Neural cell (in vitro differentiated cells): ENCODE measurements around the gene TFCP2. TPM values are rescaled to one million over a fixed set of nuclear protein-coding genes. Genes with fewer than 3 reads are reported as not detected.

Experiments
- H2AFZ ChIP-seq: fragments of 200-600, 300-800 bp; sonication (generic), shearing (Covaris generic); 2 replicates; pipeline ENCODE4 v1.6.0; 2014; ENCODE audit warnings: low read depth, mild to moderate bottlenecking, antibody characterized with exemption, low read length, moderate library complexity
- H3F3A ChIP-seq: fragments of 200-600 bp; shearing (Covaris generic); 2 replicates; pipeline ENCODE4 v1.6.1; 2016; ENCODE audit warnings: mild to moderate bottlenecking, moderate library complexity, mixed read lengths, antibody characterized with exemption, low read length; ENCODE audit not compliant: insufficient read depth, poor library complexity, severe bottlenecking
- H3K27ac ChIP-seq: fragments of 200-600, 300-800 bp; sonication (generic), shearing (Covaris generic); 2 replicates; pipeline ENCODE4 v1.5.1; 2014; ENCODE audit warnings: mild to moderate bottlenecking, low read length, moderate library complexity
- H3K27me3 ChIP-seq: fragments of 300-800, 200-600 bp; sonication (generic), shearing (Covaris generic); 2 replicates; pipeline ENCODE4 v1.6.0; 2014; ENCODE audit warnings: mild to moderate bottlenecking, low read depth, low read length, moderate library complexity; ENCODE audit not compliant: insufficient read depth
- H3K36me3 ChIP-seq: fragments of 300-800, 200-600 bp; sonication (generic), shearing (Covaris generic); 2 replicates; pipeline ENCODE4 v1.5.1; 2014; ENCODE audit warnings: mild to moderate bottlenecking, antibody characterized with exemption, low read length, moderate library complexity; ENCODE audit not compliant: insufficient read depth
- H3K4me2 ChIP-seq: fragments of 300-800, 200-600 bp; sonication (generic), shearing (Covaris generic); 2 replicates; pipeline ENCODE4 v1.6.0; 2014; ENCODE audit warnings: mild to moderate bottlenecking, low read length
- H3K4me3 ChIP-seq: fragments of 300-800, 200-600 bp; sonication (generic), shearing (Covaris generic); 2 replicates; pipeline ENCODE4 v1.5.1; 2014; ENCODE audit warnings: mild to moderate bottlenecking, low read length, moderate library complexity
- H3K79me2 ChIP-seq: fragments of 200-600 bp; shearing (Covaris generic); replicated peaks from 2 replicates; pipeline ENCODE4 v1.6.0; 2014; ENCODE audit warnings: mild to moderate bottlenecking, low read length, moderate library complexity; ENCODE audit not compliant: insufficient read depth
- H3K9ac ChIP-seq: fragments of 300-800, 200-600 bp; sonication (generic), shearing (Covaris generic); 2 replicates; pipeline ENCODE4 v1.6.1; 2016; ENCODE audit warnings: mild to moderate bottlenecking, low read length, mixed read lengths
- H3K9me2 ChIP-seq: fragments of 200-600 bp; shearing (Covaris generic); 2 replicates; pipeline ENCODE4 v1.6.1; 2016; ENCODE audit warnings: mild to moderate bottlenecking, low read length, mixed read lengths; ENCODE audit not compliant: insufficient read depth
- H3K9me3 ChIP-seq: fragments of 200-600, 300-800 bp; sonication (generic), shearing (Covaris generic); 2 replicates; pipeline ENCODE4 v1.6.1; 2016; ENCODE audit warnings: mild to moderate bottlenecking, mixed run types, low read length, moderate library complexity, mixed read lengths
- H4K20me1 ChIP-seq: fragments of 200-600 bp; shearing (Covaris generic); 2 replicates; pipeline ENCODE4 v1.6.1; 2016; ENCODE audit warnings: mild to moderate bottlenecking, mixed run types; ENCODE audit not compliant: insufficient read depth
- CTCF ChIP-seq: fragments of 450-650 bp; IDR thresholded peaks from 2 replicates; pipeline ENCODE4 v1.5.1; 2014; ENCODE audit warnings: antibody characterized with exemption, mild to moderate bottlenecking, moderate library complexity; ENCODE audit not compliant: poor library complexity, severe bottlenecking
- EP300 ChIP-seq: fragments of 450-650 bp; conservative IDR thresholded peaks from 2 replicates; pipeline ENCODE4 v1.6.1; 2014; ENCODE audit warnings: antibody characterized with exemption, mild to moderate bottlenecking, moderate library complexity; ENCODE audit not compliant: poor library complexity, severe bottlenecking
- EZH2 ChIP-seq: fragments of 200-600, 300-800 bp; shearing (Covaris generic), sonication (generic); IDR thresholded peaks from 2 replicates; pipeline ENCODE4 v1.6.1; 2014; ENCODE audit warnings: antibody characterized with exemption, low read length, borderline replicate concordance, mild to moderate bottlenecking; ENCODE audit not compliant: insufficient read depth, poor library complexity, severe bottlenecking
- MXI1 ChIP-seq: fragments of 450-650 bp; conservative IDR thresholded peaks from 2 replicates; pipeline ENCODE4 v1.6.1; 2014; ENCODE audit warnings: antibody characterized with exemption, mild to moderate bottlenecking; ENCODE audit not compliant: poor library complexity, severe bottlenecking
- POLR2AphosphoS5 ChIP-seq: IDR thresholded peaks from 2 replicates; pipeline ENCODE4 v1.6.1; 2012
- RAD21 ChIP-seq: fragments of 450-650 bp; conservative IDR thresholded peaks from 2 replicates; pipeline ENCODE4 v1.6.1; 2014; ENCODE audit warnings: antibody characterized with exemption, mild to moderate bottlenecking, moderate library complexity
- REST ChIP-seq: IDR thresholded peaks from 2 replicates; pipeline ENCODE4 v1.6.1; 2012; ENCODE audit warnings: borderline replicate concordance
- SMC3 ChIP-seq: fragments of 450-650 bp; conservative IDR thresholded peaks from 2 replicates; pipeline ENCODE4 v1.6.1; 2014; ENCODE audit warnings: antibody characterized with exemption, mild to moderate bottlenecking, moderate library complexity; ENCODE audit not compliant: poor library complexity
- TAF1 ChIP-seq: IDR thresholded peaks from 2 replicates; pipeline ENCODE4 v1.6.1; 2012; ENCODE audit warnings: low read depth
- polyA plus RNA-seq: library from polyadenylated mRNA; depleted of rRNA; stranded (reverse); fragments of >200 nt; gene quantifications from 2 replicates; pipeline ENCODE4 v1.2.3, GENCODE V29; 2014

TFCP2 gene
- polyA plus RNA-seq, 1 donor from 2014 or later: 28.6 TPM

GRCh38 chr12:51103977-51104376, 69.0 kb downstream of the TFCP2 start:
- peaks cover 5% of the 10 kb centered on the region for H3K36me3 ChIP-seq
- no peak overlapping the region for H2AFZ ChIP-seq
- H3K27ac ChIP-seq: no peak overlapping the region
- H4K20me1 ChIP-seq: no peaks in the 10 kb centered on the region
- no peaks in the 10 kb centered on the region for H3K79me2 ChIP-seq
- no peak for TF ChIP-seq TAF1
- no peak for TF ChIP-seq POLR2AphosphoS5
- TF ChIP-seq EZH2: no peak
- no peak for TF ChIP-seq REST
- TF ChIP-seq EP300: no peak
- TF ChIP-seq CTCF: no peak
- TF ChIP-seq RAD21: no peak
- no peak for TF ChIP-seq MXI1
- TF ChIP-seq SMC3: no peak
- no peaks in the 10 kb centered on the region for H3K27me3 ChIP-seq
- H3K4me2 ChIP-seq: no peak overlapping the region
- no peaks in the 10 kb centered on the region for H3F3A ChIP-seq
- H3K9me2 ChIP-seq: no peaks in the 10 kb centered on the region
- no peak overlapping the region for H3K4me3 ChIP-seq
- H3K9me3 ChIP-seq: no peaks in the 10 kb centered on the region
- no peak overlapping the region for H3K9ac ChIP-seq

DNA sequence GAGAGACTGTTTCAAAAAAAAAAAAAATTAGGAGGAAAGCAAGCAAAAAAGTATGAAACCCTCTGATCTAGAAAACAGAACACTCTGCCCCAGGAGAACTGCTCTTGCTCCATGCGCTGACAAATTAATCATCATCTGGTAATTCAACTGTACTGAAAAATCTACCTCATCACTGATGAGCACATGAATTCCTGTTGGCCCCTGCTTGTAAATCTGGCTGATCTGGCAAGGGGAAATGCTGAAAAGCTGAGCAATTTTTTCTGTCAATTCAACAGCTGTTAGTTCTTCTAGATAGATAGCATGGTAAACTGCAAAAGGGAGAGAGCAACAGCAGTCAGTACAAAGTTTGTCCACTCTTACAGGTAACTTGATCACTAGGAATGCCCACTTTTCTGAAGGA, 74.3 kb downstream of the TFCP2 start:
- Histone ChIP-seq H3K36me3 (no peaks in the 10 kb centered on the region), H3K79me2 (no peaks in the 10 kb centered on the region)

More for the DNA sequence above, 74.3 kb downstream of the TFCP2 start:
- H3K9me2 ChIP-seq: no peaks in the 10 kb centered on the region
- no peak overlapping the region for H2AFZ ChIP-seq
- no peak overlapping the region for H3K4me3 ChIP-seq
- H3K4me2 ChIP-seq: no peak overlapping the region
- no peak overlapping the region for H3K9ac ChIP-seq
- no peak overlapping the region for H3K27ac ChIP-seq
- H3K27me3 ChIP-seq: no peaks in the 10 kb centered on the region
- H4K20me1 ChIP-seq: no peaks in the 10 kb centered on the region
- no peaks in the 10 kb centered on the region for H3F3A ChIP-seq
- no peaks in the 10 kb centered on the region for H3K9me3 ChIP-seq
- TF ChIP-seq CTCF: no peak
- no peak for TF ChIP-seq RAD21
- no peak for TF ChIP-seq REST
- no peak for TF ChIP-seq MXI1
- no peak for TF ChIP-seq EZH2
- no peak for TF ChIP-seq SMC3
- TF ChIP-seq TAF1: no peak
- TF ChIP-seq POLR2AphosphoS5: no peak
- TF ChIP-seq EP300: no peak
